Stimulated activated CD4-positive, alpha-beta T cell treated with anti-CD3 and anti-CD28 coated beads, Interleukin-15, amount 100 ng/mL, for 48 hours (primary cell): ENCODE measurements around the gene GREM1.

Experiments used
- DNase-seq, 2 donors: peaks; one replicate each; pipeline ENCODE4 v3.0.0-alpha.2; 2020; ENCODE audit warnings: low read depth in 2 of 2

Gene GREM1

GRCh38 chr15:32730677-32731654 lies 13.2 kb downstream of the GREM1 start:
- DNase-seq: no peak

GRCh38 chr15:32732574-32733157 lies 14.9 kb downstream of the GREM1 start:
- no peak for DNase-seq

- DNase-seq: no peak
Measured at GRCh38 chr15:32733281-32733680, 15.5 kb downstream of the GREM1 start.

GRCh38 chr15:32735989-32736700 lies 18.3 kb downstream of the GREM1 start:
- no peak for DNase-seq

- DNase-seq: no peak
Measured at GRCh38 chr15:32736701-32737061, 18.9 kb downstream of the GREM1 start.

- DNase-seq: no peak
Measured at GRCh38 chr15:32737304-32737703, 19.5 kb downstream of the GREM1 start.

GRCh38 chr15:32738666-32739065 lies 20.9 kb downstream of the GREM1 start:
- DNase-seq: no peak

GRCh38 chr15:32739522-32740063 lies 21.8 kb downstream of the GREM1 start:
- no peak for DNase-seq

GRCh38 chr15:32743411-32744140 lies 25.8 kb downstream of the GREM1 start:
- DNase-seq: no peak

- no peak for DNase-seq
Measured at GRCh38 chr15:32746116-32746857, 28.5 kb downstream of the GREM1 start.

- DNase-seq: no peak
Measured at GRCh38 chr15:32747921-32748342, 30.1 kb downstream of the GREM1 start.

- DNase-seq: no peak
Measured at GRCh38 chr15:32750979-32751378, 33.2 kb downstream of the GREM1 start.

GRCh38 chr15:32757426-32757825 lies 39.6 kb downstream of the GREM1 start:
- DNase-seq: no peak

GRCh38 chr15:32763295-32763694 lies 45.5 kb downstream of the GREM1 start:
- no peak for DNase-seq

- no peak for DNase-seq
Measured at GRCh38 chr15:32765236-32765635, 47.4 kb downstream of the GREM1 start.

- DNase-seq: no peak
Measured at GRCh38 chr15:32766101-32766500, 48.3 kb downstream of the GREM1 start.

- DNase-seq: no peak
Measured at GRCh38 chr15:32767236-32767635, 49.4 kb downstream of the GREM1 start.

- no peak for DNase-seq
Measured at GRCh38 chr15:32774022-32774421, 56.2 kb downstream of the GREM1 start.

- DNase-seq: no peak
Measured at GRCh38 chr15:32775103-32775502, 57.3 kb downstream of the GREM1 start.

- no peak for DNase-seq
Measured at GRCh38 chr15:32778391-32779176, 60.8 kb downstream of the GREM1 start.
